Gastroesophageal sphincter (tissue), 3 donors: ENCODE data around the gene HMOX2.

Source experiments
- POLR2A ChIP-seq, 2 donors: fragments of 450-650 bp; IDR thresholded peaks; one replicate each; pipeline ENCODE4 v1.6.1; 2017; ENCODE audit warnings: antibody characterized with exemption in 2 of 2, mild to moderate bottlenecking in 2 of 2, moderate library complexity in 1 of 2
- POLR2AphosphoS5 ChIP-seq: sonication (generic); formaldehyde crosslinking; IDR thresholded peaks from one replicate; pipeline ENCODE4 v1.6.1; 2017; ENCODE audit warnings: antibody characterized with exemption
- TF ChIP-seq, protein P1 (sequence below), 4 experiments: fragments of 200-600 bp in 2 of 4; fragments of 450-650 bp in 2 of 4; sonication (generic) in 1 of 4; IDR thresholded peaks; one replicate each; pipeline ENCODE4 v1.5.1; 2017 to 2019; ENCODE audit warnings: antibody characterized with exemption in 4 of 4, mild to moderate bottlenecking in 2 of 4, moderate library complexity in 2 of 4

GRCh38 chr16:4557973-4558372 is 81.8 kb downstream of the HMOX2 start:
- TF ChIP-seq POLR2A (IDR thresholded peaks at IDR 0.05) (no peak), POLR2AphosphoS5 (no peak)
- TF ChIP-seq, protein P1, sequence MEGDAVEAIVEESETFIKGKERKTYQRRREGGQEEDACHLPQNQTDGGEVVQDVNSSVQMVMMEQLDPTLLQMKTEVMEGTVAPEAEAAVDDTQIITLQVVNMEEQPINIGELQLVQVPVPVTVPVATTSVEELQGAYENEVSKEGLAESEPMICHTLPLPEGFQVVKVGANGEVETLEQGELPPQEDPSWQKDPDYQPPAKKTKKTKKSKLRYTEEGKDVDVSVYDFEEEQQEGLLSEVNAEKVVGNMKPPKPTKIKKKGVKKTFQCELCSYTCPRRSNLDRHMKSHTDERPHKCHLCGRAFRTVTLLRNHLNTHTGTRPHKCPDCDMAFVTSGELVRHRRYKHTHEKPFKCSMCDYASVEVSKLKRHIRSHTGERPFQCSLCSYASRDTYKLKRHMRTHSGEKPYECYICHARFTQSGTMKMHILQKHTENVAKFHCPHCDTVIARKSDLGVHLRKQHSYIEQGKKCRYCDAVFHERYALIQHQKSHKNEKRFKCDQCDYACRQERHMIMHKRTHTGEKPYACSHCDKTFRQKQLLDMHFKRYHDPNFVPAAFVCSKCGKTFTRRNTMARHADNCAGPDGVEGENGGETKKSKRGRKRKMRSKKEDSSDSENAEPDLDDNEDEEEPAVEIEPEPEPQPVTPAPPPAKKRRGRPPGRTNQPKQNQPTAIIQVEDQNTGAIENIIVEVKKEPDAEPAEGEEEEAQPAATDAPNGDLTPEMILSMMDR (IDR thresholded peaks at IDR 0.05): no peak
